HG03280 (cell line): ENCODE data around the gene DMRT1.
"Not testable (repeated sequence)": the region's sequence is repeated elsewhere in the genome, so short reads cannot be mapped to it uniquely, and the experiment has no call there.

Experiments used
- ATAC-seq: cut with Tn5 transposase; IDR thresholded peaks from one replicate; pipeline ENCODE4 v1.9.1; 2021; ENCODE audit warnings: mild to moderate bottlenecking, moderate library complexity; ENCODE audit not compliant: unreplicated experiment

Gene DMRT1

DNA sequence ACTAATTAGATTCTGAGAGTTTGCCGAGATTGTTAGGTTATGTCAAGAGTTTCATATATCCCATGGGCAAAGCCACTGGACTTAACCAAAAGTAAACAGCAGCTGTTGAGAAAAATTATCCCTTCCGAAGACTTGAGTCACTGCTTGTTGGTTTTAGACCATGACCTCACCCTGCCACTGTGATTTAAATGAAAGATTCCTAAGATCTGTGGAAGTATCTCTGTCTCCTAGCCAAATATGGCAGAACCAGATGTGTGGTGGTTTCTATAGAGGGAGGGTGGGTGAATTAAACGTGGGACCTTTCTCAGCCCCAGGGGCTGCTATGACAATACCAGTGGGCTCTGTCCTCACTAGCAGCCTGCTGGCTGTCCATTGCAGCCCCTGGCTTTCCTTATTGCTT, 154.3 kb downstream of the DMRT1 start:
- no peak for ATAC-seq

DNA sequence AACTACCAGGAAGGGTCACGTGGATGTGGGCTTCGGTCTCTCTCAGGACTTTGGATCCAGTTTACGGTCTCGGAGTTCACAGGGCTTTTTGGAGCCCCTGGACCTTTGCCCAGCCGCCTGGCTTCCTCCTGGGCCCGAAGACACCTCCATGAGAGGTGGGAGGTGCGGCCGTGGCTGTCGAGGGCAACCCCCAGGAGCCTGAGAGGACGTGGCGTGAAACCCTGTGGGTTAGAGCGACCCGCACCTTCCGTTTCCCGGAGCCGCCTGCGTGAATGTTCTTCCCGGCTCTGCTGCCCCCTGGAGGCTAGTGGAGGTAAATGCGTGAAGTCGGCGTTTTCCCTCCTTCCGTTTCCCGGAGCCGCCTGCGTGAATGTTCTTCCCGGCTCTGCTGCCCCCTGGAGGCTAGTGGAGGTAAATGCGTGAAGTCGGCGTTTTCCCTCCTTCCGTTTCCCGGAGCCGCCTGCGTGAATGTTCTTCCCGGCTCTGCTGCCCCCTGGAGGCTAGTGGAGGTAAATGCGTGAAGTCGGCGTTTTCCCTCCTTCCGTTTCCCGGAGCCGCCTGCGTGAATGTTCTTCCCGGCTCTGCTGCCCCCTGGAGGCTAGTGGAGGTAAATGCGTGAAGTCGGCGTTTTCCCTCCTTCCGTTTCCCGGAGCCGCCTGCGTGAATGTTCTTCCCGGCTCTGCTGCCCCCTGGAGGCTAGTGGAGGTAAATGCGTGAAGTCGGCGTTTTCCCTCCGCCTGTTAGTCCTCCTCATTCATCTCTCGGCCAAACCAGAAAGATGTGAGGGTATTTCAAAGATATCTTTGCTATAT, 157.0 kb downstream of the DMRT1 start:
- ATAC-seq, result not testable (repeated sequence)

DNA sequence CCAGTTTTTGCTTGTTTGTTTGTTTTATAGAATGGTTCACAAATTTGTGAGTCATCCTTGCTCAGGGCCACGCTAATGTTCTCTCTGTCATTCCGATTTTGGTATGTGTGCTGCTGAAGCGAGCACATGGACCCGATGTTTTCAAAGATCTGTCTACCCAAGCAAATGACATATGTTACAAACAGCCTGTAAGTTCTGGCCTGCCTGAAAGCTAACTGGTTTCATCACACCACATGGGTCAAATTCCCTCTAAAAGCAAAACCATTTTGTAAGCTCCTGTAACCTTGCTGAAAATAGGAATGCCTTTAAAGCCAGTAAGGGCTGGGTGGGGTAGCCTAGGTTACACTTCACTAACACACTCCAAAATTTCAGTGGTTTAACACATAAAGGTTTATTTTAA, 160.3 kb downstream of the DMRT1 start:
- no peak for ATAC-seq

DNA sequence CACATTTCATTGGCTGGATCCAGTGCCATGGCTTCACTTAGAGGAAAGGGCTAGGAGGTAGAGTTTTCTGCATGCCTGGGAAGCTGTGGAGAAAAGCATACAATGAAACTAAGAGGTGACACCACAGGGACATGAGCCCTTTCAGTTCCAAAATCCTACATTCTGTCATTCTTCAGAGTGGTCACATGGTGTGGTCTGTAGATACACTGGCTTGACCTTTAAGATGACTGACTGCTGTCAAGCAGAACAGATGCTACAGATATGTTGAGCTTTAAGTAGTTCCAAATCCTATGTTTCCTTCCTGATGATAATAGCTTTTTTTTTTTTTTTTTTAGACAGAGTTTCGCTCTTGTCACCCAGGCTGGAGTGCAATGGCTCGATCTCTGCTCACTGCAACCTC, 161.2 kb downstream of the DMRT1 start:
- no peak for ATAC-seq

DNA sequence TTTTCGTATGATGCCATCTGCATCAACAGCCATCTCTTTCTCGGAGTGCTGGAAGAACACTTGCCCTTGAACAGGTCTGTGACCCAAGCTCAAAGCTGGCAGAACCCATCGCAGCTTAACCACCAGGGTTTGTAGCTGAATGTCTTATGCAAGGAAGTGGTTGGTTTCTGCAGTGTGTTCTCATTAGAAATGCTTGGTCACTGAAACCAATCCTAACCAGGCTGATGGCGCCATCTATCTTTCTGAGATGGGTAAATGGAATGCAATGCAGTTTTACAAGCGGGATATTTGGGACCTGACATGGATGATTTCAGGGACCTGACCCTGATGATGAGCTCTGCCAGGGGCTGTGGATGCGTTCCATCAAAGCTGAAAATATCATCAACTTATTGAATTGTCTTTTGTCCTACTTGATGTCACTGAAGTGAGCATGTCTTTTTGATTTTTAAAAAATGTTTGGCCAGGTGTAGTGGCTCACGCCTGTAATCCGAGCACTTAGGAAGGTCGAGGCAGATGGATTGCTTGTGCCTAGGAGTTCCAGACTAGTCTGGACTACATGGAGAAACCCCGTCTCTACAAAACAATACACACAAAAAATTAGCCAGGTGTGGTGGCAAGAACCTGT, 163.7 kb downstream of the DMRT1 start:
- peak; percentile 56 for ATAC-seq

DNA sequence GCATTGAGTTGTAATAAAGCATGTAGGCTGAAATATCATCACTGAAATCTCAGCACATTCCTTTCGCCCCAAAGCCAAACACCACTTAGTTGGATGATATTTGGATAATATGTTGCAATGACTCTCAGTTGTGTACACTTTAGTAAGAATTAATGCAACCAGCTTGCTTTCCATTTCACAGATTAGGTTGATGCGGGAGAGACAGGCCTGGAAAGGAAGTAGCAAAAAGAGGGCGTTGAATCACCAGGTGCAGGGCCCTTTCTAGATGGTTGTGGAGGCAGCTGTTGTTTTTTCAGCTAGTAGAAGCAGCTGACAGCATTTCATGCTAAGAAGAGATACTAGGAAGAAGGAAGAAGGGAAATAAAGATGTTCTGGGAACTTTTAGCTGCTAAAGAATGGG, 165.8 kb downstream of the DMRT1 start:
- no peak for ATAC-seq

DNA sequence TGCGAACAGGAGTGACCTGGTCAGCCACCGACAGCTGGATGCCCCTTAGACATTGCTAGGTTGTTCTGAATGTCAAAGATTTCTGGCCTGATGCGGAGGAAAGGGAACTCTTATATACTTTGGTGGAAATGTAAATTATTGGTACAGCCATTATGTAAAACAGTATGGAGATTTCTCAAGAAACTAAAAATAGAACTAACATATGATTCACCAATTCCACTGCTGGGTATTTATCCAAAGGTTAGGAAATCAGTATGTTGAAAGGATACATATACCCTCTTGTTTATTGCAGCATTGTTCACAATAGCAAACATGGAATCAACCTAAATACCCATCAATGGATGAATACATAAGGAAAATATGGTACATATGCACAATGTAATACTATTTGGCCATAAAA, 166.7 kb downstream of the DMRT1 start:
- no peak for ATAC-seq

DNA sequence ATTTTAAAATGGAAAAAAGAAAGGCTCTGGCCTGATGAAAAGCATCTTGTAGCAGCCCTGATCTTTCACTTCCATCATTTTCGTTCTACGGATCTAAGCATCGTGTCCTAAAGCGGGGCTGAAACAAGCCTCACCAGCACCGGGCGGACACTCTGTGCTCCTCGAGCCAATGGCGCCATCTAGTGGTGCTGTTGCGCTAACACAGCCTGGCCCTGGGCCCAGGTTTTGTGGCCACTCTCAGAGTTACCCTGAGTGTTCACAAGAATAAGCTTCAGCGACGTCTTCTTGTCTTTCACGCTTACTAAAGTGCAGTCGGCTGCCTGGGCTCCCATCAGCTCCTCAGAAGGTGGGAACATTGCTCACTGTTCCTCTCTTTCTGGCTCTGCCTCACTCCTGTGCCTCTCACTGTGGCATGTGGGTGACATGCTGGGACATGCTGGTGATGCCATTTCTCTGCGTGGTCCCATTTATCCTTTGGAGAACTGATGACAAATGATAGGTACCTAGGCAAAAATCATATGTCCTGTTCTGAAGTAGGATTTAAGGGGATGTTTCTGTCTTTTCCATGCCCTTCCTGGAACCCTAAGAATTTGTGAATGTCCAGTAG, 167.7 kb downstream of the DMRT1 start:
- peak; percentile 95 for ATAC-seq

DNA sequence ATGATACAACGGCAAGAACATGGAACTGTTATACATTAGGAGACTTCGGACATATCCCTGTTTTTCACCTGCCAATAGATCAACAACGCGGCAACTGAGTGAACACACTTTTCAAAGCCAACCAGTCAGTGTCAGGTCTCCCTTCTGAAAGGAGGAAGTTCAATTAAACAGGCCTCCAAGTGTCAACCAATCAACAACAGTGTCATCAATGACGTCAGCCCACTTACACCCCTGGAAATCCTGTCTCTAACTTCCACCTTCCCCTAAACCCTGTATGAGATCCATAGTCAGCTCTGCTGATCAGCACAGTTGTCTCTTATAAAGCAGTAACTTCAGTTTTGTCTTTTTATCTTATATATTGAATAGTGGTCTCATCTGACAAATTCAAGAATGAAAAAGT, 171.5 kb downstream of the DMRT1 start:
- no peak for ATAC-seq

DNA sequence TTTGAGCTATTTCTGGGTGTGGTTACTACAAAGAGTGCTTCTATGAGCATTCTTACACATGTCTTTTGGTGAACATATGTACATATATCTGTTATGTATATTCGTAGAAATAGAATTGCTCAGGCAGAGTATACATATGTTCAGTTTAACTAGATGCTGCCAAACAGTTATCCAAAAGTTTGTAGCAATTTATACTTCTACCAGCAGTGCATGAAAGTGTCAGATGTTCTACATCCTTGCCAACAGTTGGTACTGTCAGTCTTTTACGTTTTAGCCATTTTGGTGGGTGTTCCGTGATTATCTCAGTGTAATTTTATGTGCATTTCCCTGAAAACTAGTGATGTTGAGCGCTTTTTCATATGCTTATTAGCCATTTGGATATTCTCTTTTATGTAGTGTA, 172.7 kb downstream of the DMRT1 start:
- no peak for ATAC-seq

DNA sequence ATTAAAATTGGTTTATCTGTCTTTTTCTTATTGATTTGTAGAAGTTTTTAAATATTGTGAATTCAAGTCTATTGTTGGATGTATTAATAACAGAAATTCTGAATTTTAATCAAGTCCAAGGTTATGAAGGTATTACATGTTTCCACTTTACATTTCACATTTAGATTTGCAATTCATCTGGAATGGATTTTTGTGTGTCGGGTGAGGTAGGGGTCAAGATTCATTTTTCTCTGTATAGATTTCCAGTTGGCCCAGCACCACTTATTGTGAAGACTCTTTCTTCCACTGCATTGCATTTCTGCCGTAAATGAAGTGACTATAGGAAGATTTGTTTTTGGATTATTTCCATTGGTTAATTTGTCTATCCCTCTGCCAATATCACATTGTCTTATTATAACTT, 173.1 kb downstream of the DMRT1 start:
- no peak for ATAC-seq

DNA sequence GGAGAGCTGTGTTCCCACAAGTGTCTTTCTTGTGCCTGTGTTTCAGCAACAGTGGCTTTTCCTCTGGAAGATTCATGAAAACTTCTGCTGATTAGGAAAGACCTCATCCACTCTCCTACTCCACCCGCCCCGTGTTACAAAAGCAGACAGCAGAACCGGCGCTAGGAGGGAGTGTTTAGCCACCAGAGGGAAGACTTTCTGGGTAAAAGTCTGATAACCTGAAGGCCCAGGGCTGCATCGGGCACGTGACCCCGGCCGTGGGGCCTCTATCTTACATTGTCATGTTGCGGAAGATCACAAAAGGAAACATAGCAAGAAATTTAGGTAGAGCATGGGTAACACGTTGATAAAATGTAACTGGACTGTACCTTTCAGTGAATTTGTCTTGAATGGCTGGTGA, 176.6 kb downstream of the DMRT1 start:
- no peak for ATAC-seq
